Endodermal cell (in vitro differentiated cells): Measurements from ENCODE around the gene RABGAP1L. TPM values are rescaled to one million over a fixed set of nuclear protein-coding genes. Genes with fewer than 3 reads are reported as not detected.

Experiments
- DNase-seq: peaks from one replicate; pipeline ENCODE4 v3.0.0-alpha.2; 2017
- H3K27ac ChIP-seq: 2 replicates; pipeline ENCODE4 v1.5.1; 2013; ENCODE audit warnings: mild to moderate bottlenecking, low read depth, low read length, moderate library complexity
- H3K27me3 ChIP-seq: 2 replicates; pipeline ENCODE4 v1.6.1; 2013; ENCODE audit warnings: mild to moderate bottlenecking, low read length, moderate library complexity; ENCODE audit not compliant: insufficient read depth, control insufficient read depth, poor library complexity, severe bottlenecking
- H3K36me3 ChIP-seq: 2 replicates; pipeline ENCODE4 v1.7.0; 2013; ENCODE audit warnings: mild to moderate bottlenecking, low read length, moderate library complexity; ENCODE audit not compliant: control insufficient read depth, insufficient read depth
- H3K4me1 ChIP-seq: one replicate; pipeline ENCODE4 v1.7.0; 2013; ENCODE audit warnings: low read length; ENCODE audit not compliant: control insufficient read depth, insufficient read depth
- H3K4me3 ChIP-seq: 2 replicates; pipeline ENCODE4 v1.5.1; 2013; ENCODE audit warnings: mild to moderate bottlenecking, low read length, moderate library complexity
- H3K9ac ChIP-seq: 2 replicates; pipeline ENCODE4 v1.6.1; 2013; ENCODE audit warnings: mild to moderate bottlenecking, low read length, moderate library complexity; ENCODE audit not compliant: poor library complexity, severe bottlenecking; ENCODE audit errors: extremely low read depth
- H3K9me3 ChIP-seq: 2 replicates; pipeline ENCODE4 v1.6.1; 2013; ENCODE audit warnings: mild to moderate bottlenecking, low read length, moderate library complexity; ENCODE audit not compliant: control insufficient read depth
- H3K27ac Mint-ChIP-seq: 2 replicates; pipeline ENCODE4 v1.8.0; 2020; ENCODE audit warnings: mixed read lengths
- H3K27me3 Mint-ChIP-seq: 2 replicates; pipeline ENCODE4 v1.8.0; 2021; ENCODE audit warnings: mild to moderate bottlenecking, mixed read lengths; ENCODE audit not compliant: insufficient read depth
- H3K36me3 Mint-ChIP-seq: 2 replicates; pipeline ENCODE4 v1.8.0; 2020; ENCODE audit warnings: low read depth, mixed read lengths
- H3K4me1 Mint-ChIP-seq: 2 replicates; pipeline ENCODE4 v1.8.0; 2020; ENCODE audit warnings: mixed read lengths
- H3K4me3 Mint-ChIP-seq: 2 replicates; pipeline ENCODE4 v1.8.0; 2020; ENCODE audit warnings: mild to moderate bottlenecking, moderate library complexity, mixed read lengths
- H3K9me3 Mint-ChIP-seq: 2 replicates; pipeline ENCODE4 v1.8.0; 2020; ENCODE audit warnings: mild to moderate bottlenecking, mixed read lengths
- CTCF ChIP-seq: fragments of 200-600 bp; sonication (generic); conservative IDR thresholded peaks from 2 replicates; pipeline ENCODE4 v1.5.0; 2021; ENCODE audit warnings: antibody characterized with exemption, mild to moderate bottlenecking
- WGBS, 2 experiments: methylation state at CpG; one replicate each; pipeline versions ENCODE4 v1.1.5 to v1.1.7; 2013; ENCODE audit warnings: missing lambda C conversion rate in 2 of 2, mixed read lengths in 1 of 2; ENCODE audit not compliant: insufficient coverage in 1 of 2, insufficient read length in 1 of 2; 5-methylcytosine and 5-hydroxymethylcytosine counted together
- total RNA-seq, 2 donors: library from RNA; stranded (reverse); fragmentation: NEBNext Ultra II Directional in 1 of 2; extraction: Animal tissue kit (Norgen Biotek cat#: 25700) in 1 of 2; gene quantifications; 2 replicates in 1 of 2; 3 replicates in 1 of 2; pipeline ENCODE4 v1.2.1, GENCODE V29; 2021

Gene RABGAP1L
- total RNA-seq, 2 donors from 2014 or later = 32.5 to 36.9 TPM

DNA sequence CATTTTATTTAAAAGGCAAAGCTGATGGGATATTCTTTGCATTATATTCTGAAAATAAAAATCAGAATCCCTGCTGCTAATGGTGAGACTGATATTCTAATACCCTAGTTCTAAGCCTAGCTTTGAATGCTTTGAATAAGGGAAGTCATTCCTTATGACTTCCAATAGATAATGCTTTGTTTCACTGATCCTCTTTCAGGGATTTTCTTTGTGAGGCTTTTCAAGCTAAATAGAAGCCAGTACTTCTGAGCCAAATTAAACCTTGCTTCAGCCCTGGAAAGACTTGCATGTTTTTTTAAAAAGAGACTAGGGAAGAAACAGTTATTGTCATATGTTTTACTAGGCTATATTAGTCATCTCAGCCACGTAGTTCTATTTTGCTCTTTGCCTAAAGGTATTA, 771.9 kb downstream of the RABGAP1L start:
- Mint-ChIP-seq H3K27me3 (no peaks in the 10 kb centered on the region), H3K4me3 (no peak overlapping the region), H3K27ac (no peak overlapping the region), H3K36me3 (no peaks in the 10 kb centered on the region), H3K9me3 (no peaks in the 10 kb centered on the region), H3K4me1 (peaks cover 24% of the 10 kb centered on the region)
- no peak overlapping the region for H3K27ac ChIP-seq
- TF ChIP-seq CTCF = no peak
- H3K9me3 ChIP-seq = no peaks in the 10 kb centered on the region
- 40 to 77% methylated on average over 1 of the region's 1 CpG for WGBS, 2 experiments
- peak overlapping the region; percentile 34 for H3K4me3 ChIP-seq
- H3K27me3 ChIP-seq = no peaks in the 10 kb centered on the region
- no peak overlapping the region for H3K9ac ChIP-seq
- H3K4me1 ChIP-seq = peaks cover 3% of the 10 kb centered on the region
- DNase-seq = no peak
- no peaks in the 10 kb centered on the region for H3K36me3 ChIP-seq

GRCh38 chr1:174932587-174932986, 773.3 kb downstream of the RABGAP1L start:
- Mint-ChIP-seq H3K27ac (no peak overlapping the region), H3K27me3 (no peaks in the 10 kb centered on the region), H3K9me3 (no peaks in the 10 kb centered on the region), H3K36me3 (no peaks in the 10 kb centered on the region), H3K4me3 (no peak overlapping the region), H3K4me1 (peaks cover 24% of the 10 kb centered on the region)
- Histone ChIP-seq H3K4me1 (peaks cover 3% of the 10 kb centered on the region), H3K27me3 (no peaks in the 10 kb centered on the region), H3K9me3 (no peaks in the 10 kb centered on the region), H3K27ac (no peak overlapping the region), H3K9ac (no peak overlapping the region), H3K36me3 (no peaks in the 10 kb centered on the region), H3K4me3 (no peak overlapping the region)
- DNase-seq = no peak
- WGBS, 2 experiments = 86 to 92% methylated on average over 1 of the region's 2 CpGs
- TF ChIP-seq CTCF = peak; percentile 53

DNA sequence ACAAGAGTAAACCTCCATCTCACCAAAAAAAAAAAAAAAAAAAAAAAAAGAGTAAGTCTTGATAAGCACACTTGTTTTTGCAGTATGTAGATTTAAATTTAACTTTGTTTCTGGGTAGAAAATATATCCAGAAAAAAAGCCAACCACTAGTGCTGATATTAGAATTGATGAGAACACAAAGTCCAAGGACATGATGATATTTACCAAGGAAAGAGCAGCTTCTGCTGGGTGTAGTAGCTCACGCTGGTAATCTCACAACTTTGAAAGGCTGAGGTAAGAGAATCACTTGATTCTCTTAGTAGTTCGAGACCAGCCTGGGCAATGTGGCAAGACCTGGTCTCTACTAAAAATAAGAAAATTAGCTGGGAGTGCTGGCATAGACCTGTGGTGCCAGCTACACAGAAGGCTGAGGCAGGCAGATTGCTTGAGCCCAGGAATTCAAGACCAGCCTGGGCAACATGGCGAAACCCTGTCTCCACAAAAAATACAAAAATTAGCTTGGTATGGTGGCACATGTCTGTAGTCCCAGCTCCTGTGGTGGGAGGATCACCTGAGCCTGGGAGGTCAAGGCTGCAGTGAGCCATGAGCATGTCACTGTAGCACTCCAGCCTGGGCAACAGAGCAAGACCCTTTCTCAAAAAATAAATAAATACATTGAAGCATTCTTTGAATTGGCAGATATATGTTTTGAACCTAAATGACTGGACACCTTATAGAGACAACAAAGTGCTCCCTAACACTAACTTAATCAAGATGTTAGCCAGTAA, 776.8 kb downstream of the RABGAP1L start:
- no peaks in the 10 kb centered on the region for H3K36me3 Mint-ChIP-seq

More for the DNA sequence above, 776.8 kb downstream of the RABGAP1L start:
- Histone ChIP-seq H3K4me1 (no peaks in the 10 kb centered on the region), H3K36me3 (no peaks in the 10 kb centered on the region), H3K27me3 (no peaks in the 10 kb centered on the region), H3K4me3 (no peak overlapping the region), H3K9ac (no peak overlapping the region), H3K27ac (no peak overlapping the region), H3K9me3 (no peaks in the 10 kb centered on the region)
- Mint-ChIP-seq H3K4me3 (no peak overlapping the region), H3K9me3 (no peaks in the 10 kb centered on the region), H3K27ac (no peak overlapping the region), H3K27me3 (no peaks in the 10 kb centered on the region), H3K4me1 (peaks cover 27% of the 10 kb centered on the region)
- TF ChIP-seq CTCF = no peak
- 92 to 96% methylated on average over 3 of the region's 3 CpGs for WGBS, 2 experiments
- DNase-seq = no peak
